ENCODE data around the gene KLF7. TPM values are rescaled to one million over a fixed set of nuclear protein-coding genes. Genes with fewer than 3 reads are reported as not detected.

KLF7 gene
- total RNA-seq, 1 experiment from 2014 or later: 24.9 TPM

DNA sequence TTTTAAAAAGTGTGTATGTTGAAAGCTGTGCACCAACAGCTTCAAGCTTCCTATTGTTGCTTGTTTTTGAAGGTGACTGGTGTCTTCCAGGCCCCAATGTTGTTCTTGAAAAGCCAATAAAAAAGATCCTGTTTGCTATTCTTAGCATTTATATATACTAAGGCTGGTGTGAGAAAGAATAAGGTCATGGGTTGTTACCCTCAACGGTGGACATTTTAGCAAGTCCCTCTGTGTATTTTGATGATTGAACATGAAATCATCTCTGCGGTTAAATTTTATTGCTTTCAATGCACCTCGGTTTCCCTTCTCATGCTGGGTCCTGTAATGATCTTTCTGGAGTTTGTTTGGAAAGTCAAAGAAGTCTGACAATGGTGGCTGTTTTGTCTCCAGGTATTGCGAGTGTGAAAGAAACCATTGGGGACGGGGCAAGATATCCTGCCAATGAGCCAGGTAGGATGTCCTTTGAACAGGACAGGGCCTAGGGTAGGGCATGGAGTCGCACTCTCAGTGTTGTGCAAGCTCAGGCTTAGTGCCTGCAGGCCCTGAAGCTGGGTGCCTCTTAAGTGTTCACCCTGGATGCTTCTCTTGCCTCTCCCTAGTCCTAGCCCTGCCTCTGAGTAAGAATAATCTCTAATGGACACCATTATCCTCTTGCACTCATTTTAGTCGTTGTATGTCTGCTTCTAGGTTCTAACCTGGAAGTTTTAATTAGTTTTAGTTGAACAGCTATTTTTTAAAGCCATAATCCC lies 16.0 kb upstream of the KLF7 start:
- no TSS peak for BruUV-seq (replicated peaks)
- H3K27ac Mint-ChIP-seq (ENCODE audit: unreplicated experiment): no peak overlapping the region
- no peak for TF ChIP-seq CTCF (IDR thresholded peaks at IDR 0.05; ENCODE audit: unreplicated experiment)
- no peak overlapping the region for H3K4me3 Mint-ChIP-seq (ENCODE audit: low read depth, unreplicated experiment)
- H3K4me1 Mint-ChIP-seq (ENCODE audit: low read depth, unreplicated experiment): no peaks in the 10 kb centered on the region
- H3K27me3 Mint-ChIP-seq (ENCODE audit: unreplicated experiment): no peaks in the 10 kb centered on the region
- H3K9me3 Mint-ChIP-seq (ENCODE audit: low read depth, unreplicated experiment): no peaks in the 10 kb centered on the region
- no peak for DNase-seq
- CTCF ChIA-PET: no interaction called here
- intact Hi-C loops (cut with micrococcal nuclease; ENCODE audit: unreplicated experiment): no loop called here
- no peaks in the 10 kb centered on the region for H3K36me3 Mint-ChIP-seq (ENCODE audit: insufficient read depth, unreplicated experiment)

- BruUV-seq (replicated peaks): no TSS peak
- Mint-ChIP-seq H3K27me3 (ENCODE audit: unreplicated experiment) (no peaks in the 10 kb centered on the region), H3K4me3 (ENCODE audit: low read depth, unreplicated experiment) (no peak overlapping the region), H3K27ac (ENCODE audit: unreplicated experiment) (no peak overlapping the region), H3K4me1 (ENCODE audit: low read depth, unreplicated experiment) (no peaks in the 10 kb centered on the region), H3K36me3 (ENCODE audit: insufficient read depth, unreplicated experiment) (no peaks in the 10 kb centered on the region), H3K9me3 (ENCODE audit: low read depth, unreplicated experiment) (no peaks in the 10 kb centered on the region)
- TF ChIP-seq CTCF (IDR thresholded peaks at IDR 0.05; ENCODE audit: unreplicated experiment): no peak
- CTCF ChIA-PET: no interaction called here
- DNase-seq: no peak
- intact Hi-C loops (cut with micrococcal nuclease; ENCODE audit: unreplicated experiment): no loop called here
Measured at GRCh38 chr2:207180741-207181140, 15.0 kb upstream of the KLF7 start.

- Mint-ChIP-seq H3K27me3 (ENCODE audit: unreplicated experiment) (no peaks in the 10 kb centered on the region), H3K9me3 (ENCODE audit: low read depth, unreplicated experiment) (no peaks in the 10 kb centered on the region), H3K4me3 (ENCODE audit: low read depth, unreplicated experiment) (no peak overlapping the region), H3K4me1 (ENCODE audit: low read depth, unreplicated experiment) (peaks cover 8% of the 10 kb centered on the region), H3K27ac (ENCODE audit: unreplicated experiment) (no peak overlapping the region), H3K36me3 (ENCODE audit: insufficient read depth, unreplicated experiment) (no peaks in the 10 kb centered on the region)
- intact Hi-C loops (cut with micrococcal nuclease; ENCODE audit: unreplicated experiment): no loop called here
- TF ChIP-seq CTCF (IDR thresholded peaks at IDR 0.05; ENCODE audit: unreplicated experiment): no peak
- no peak for DNase-seq
- no TSS peak for BruUV-seq (replicated peaks)
- CTCF ChIA-PET: no interaction called here
Measured at GRCh38 chr2:207176247-207176646, 10.5 kb upstream of the KLF7 start.

DNA sequence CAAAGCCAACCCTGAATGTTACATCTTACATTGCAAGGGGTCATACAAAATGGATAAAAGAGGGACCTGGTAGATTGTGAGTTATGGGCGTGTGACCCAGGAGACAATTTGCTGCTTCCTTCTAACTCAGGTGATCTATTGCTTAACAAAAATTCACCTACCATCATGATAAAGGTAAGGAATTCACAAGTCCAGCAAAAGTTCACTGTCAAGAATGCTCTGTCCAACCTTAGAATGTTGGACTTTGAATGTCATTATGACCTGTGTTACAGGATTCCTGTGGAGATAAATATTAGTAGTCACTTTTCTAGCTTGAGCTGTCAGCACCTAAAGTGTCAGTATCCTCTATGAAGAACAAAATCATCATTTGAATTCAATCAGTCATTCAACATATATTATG lies 7.9 kb upstream of the KLF7 start:
- BruUV-seq (replicated peaks): no TSS peak
- TF ChIP-seq CTCF (IDR thresholded peaks at IDR 0.05; ENCODE audit: unreplicated experiment): no peak
- intact Hi-C loops (cut with micrococcal nuclease; ENCODE audit: unreplicated experiment): loop anchor here (5.0 kb wide), 1 partner anchor 191 kb away; no protein-coding TSS in a partner anchor
- Mint-ChIP-seq H3K27ac (ENCODE audit: unreplicated experiment) (no peak overlapping the region), H3K4me1 (ENCODE audit: low read depth, unreplicated experiment) (peaks cover 8% of the 10 kb centered on the region), H3K4me3 (ENCODE audit: low read depth, unreplicated experiment) (no peak overlapping the region), H3K36me3 (ENCODE audit: insufficient read depth, unreplicated experiment) (no peaks in the 10 kb centered on the region), H3K27me3 (ENCODE audit: unreplicated experiment) (no peaks in the 10 kb centered on the region), H3K9me3 (ENCODE audit: low read depth, unreplicated experiment) (no peaks in the 10 kb centered on the region)
- no peak for DNase-seq
- CTCF ChIA-PET: interaction anchor here (0.6 kb wide), 1 partner anchor 482 kb away, joined by 4 read pairs; no protein-coding TSS in a partner anchor

All from Calu3 (cell line).